ENCODE data around the gene ADAMTSL1.

The ADAMTSL1 gene

DNA sequence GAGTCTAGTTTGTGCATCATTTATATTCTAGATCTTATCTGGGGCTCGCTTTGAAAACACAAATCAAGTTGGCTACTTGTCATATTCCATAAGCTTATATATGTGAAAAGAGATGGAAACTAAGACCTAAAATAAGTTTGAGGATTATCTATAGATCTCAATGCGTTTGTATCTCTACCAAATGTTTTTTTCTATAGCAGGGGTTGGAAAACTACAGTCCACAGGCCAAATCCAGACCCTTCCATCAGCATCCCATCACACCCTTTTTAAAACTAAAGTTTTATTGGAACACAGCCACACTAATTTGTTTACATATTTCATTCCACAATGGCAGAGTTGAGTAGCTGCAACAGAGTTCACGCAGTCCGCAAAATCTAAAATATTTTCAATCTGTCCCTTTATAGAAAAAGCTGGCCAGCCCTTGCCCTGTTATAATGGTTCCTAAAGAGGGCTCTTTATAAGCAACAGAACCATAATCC, 230.0 kb downstream of the ADAMTSL1 start:
- no peak overlapping the region for H3K27ac ChIP-seq
- no peak for TF ChIP-seq ZFX (IDR thresholded peaks at IDR 0.05; ENCODE audit: borderline replicate concordance)
- TF ChIP-seq, protein P1, sequence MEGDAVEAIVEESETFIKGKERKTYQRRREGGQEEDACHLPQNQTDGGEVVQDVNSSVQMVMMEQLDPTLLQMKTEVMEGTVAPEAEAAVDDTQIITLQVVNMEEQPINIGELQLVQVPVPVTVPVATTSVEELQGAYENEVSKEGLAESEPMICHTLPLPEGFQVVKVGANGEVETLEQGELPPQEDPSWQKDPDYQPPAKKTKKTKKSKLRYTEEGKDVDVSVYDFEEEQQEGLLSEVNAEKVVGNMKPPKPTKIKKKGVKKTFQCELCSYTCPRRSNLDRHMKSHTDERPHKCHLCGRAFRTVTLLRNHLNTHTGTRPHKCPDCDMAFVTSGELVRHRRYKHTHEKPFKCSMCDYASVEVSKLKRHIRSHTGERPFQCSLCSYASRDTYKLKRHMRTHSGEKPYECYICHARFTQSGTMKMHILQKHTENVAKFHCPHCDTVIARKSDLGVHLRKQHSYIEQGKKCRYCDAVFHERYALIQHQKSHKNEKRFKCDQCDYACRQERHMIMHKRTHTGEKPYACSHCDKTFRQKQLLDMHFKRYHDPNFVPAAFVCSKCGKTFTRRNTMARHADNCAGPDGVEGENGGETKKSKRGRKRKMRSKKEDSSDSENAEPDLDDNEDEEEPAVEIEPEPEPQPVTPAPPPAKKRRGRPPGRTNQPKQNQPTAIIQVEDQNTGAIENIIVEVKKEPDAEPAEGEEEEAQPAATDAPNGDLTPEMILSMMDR (IDR thresholded peaks at IDR 0.05), result no peak

DNA sequence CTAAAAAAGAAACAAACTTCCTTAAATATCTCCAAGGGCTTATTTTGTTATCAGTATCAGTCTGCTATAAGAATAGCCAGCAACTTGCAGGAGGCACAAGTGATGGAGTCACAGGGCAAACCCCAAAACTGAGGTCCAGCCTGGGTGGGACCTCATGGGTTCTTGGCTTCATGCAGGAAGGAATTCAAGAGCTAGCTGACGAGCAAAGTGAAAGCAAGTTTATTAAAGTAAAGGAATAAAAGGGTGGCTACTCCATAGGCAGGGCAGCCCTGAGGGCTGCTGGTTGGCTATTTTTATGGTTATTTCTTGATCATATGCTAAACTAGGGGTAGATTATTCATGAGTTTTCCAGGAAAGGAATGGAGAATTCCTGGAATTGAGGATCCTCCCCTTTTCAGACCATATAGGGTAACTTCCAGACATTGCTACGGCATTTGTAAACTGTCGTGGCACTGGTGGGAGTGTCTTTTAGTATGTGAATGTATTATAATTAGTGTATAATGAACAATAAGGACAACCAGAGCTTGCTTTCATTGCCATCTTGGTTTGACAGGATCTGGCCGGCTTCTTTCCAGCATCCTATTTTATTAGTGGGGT, 231.9 kb downstream of the ADAMTSL1 start:
- no peak for TF ChIP-seq ZFX (IDR thresholded peaks at IDR 0.05; ENCODE audit: borderline replicate concordance)
- TF ChIP-seq, protein P1 (IDR thresholded peaks at IDR 0.05), result no peak
- H3K27ac ChIP-seq, result no peak overlapping the region

DNA sequence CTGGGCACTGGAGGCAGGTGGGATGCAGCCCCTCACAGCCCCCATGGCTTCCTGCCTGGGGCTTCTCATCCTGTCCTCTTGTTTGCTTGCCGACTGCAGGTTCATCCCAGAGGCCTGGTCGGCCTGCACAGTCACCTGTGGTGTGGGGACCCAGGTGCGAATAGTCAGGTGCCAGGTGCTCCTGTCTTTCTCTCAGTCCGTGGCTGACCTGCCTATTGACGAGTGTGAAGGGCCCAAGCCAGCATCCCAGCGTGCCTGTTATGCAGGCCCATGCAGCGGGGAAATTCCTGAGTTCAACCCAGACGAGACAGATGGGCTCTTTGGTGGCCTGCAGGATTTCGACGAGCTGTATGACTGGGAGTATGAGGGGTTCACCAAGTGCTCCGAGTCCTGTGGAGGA, 232.7 kb downstream of the ADAMTSL1 start:
- no peak overlapping the region for H3K27ac ChIP-seq
- TF ChIP-seq ZFX (IDR thresholded peaks at IDR 0.05; ENCODE audit: borderline replicate concordance), result no peak
- TF ChIP-seq, protein P1 (IDR thresholded peaks at IDR 0.05), result no peak

DNA sequence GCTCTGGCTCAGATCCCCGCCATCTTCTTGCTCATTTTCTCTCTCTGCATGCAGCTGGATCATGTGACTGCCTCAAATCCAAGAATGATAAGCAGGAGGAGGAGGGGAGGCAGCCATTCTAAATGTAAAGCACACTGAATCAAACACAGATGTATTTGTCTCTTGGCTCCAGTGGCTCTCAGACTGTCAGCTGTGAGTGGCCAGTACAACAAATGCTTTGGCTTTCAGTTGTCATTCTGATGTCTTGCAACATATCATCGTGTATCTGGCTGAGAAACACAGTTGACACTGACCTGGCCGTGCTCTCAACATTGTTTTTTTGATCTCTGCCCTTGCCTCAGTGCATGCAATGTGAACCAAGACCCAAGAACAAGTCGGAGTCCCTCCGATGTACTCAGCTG, 233.1 kb downstream of the ADAMTSL1 start:
- H3K27ac ChIP-seq, result no peak overlapping the region
- TF ChIP-seq, protein P1 (IDR thresholded peaks at IDR 0.05), result no peak
- TF ChIP-seq ZFX (IDR thresholded peaks at IDR 0.05; ENCODE audit: borderline replicate concordance), result no peak

DNA sequence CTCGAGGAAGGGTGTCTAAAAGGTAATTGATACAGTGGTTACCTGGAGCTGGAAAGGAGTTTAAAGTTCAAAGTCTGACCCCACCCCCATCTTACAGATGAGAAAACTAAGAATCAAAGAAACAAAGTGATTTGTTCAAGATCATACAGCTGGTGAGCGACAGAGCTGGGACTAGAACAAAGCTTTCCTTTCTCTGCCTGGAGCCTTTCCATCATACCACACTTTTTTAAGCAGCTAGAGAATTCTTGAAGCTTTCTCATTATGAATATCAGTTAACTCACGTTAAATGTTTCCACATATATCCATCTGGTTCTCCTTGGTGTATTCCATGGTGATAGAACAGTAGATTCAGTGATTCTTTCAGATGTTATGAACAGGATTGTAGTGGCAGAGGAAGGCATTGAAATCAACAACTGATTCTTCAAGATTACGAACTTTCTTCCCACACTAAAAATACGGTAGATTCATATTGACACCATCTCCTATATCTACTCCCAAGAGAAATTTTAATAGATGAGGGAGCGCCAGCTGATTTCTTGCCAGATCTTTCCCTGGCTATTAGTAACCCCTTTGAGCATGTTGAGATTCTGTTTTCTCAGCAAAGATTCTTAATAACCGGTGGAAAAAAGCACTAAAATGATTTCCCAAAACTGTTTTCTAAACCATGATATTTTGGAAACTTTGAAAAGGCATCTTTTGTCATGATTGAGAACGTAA, 233.7 kb downstream of the ADAMTSL1 start:
- TF ChIP-seq, protein P1 (IDR thresholded peaks at IDR 0.05), result no peak
- no peak for TF ChIP-seq ZFX (IDR thresholded peaks at IDR 0.05; ENCODE audit: borderline replicate concordance)
- no peak overlapping the region for H3K27ac ChIP-seq

DNA sequence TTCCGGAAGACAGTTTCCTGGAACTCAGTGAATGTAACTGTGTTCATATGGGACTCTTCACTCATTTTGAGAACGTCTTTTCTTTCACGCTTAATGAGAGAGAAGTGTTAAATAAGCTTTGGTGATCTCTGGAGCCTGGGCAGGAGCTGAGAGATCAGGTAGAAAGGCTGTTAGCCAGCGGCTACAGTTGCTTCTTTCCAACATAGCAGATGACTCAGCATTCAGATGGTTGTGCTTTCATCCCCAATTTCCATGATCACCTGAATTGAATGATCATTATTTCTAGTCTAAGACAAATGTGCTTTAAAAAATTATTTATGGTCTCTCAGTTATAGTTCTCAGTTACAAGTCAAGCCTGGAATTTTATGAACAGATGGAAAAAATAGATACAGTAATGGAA, 234.5 kb downstream of the ADAMTSL1 start:
- no peak for TF ChIP-seq ZFX (IDR thresholded peaks at IDR 0.05; ENCODE audit: borderline replicate concordance)
- TF ChIP-seq, protein P1 (IDR thresholded peaks at IDR 0.05), result no peak
- H3K27ac ChIP-seq, result no peak overlapping the region

DNA sequence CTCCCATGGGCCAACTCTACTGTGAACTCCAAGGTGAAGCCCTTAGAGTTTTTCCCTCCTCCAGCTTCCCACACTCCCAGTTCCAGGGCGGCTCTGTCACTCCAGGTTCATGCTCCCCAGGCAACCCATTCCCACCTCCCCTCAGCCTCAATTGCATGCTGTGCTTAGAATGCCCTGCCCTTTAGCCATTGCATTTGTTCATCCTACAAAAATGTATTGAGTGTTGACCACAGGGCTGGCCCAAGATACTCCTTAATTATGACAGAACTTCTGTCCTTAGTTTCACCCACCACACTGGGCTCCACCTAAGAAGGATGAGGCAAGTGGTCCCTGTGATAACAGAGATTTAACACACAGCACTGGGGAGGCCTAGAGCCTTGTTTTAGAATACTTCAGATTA, 236.1 kb downstream of the ADAMTSL1 start:
- no peak overlapping the region for H3K27ac ChIP-seq
- TF ChIP-seq, protein P1 (IDR thresholded peaks at IDR 0.05), result no peak
- TF ChIP-seq ZFX (IDR thresholded peaks at IDR 0.05; ENCODE audit: borderline replicate concordance), result no peak

Data from 22Rv1 (cell line).